Measurements from ENCODE around the gene RLBP1.
A peak's percentile ranks its signal among the peaks of the same experiment; 100 is the strongest.

Gene RLBP1

DNA sequence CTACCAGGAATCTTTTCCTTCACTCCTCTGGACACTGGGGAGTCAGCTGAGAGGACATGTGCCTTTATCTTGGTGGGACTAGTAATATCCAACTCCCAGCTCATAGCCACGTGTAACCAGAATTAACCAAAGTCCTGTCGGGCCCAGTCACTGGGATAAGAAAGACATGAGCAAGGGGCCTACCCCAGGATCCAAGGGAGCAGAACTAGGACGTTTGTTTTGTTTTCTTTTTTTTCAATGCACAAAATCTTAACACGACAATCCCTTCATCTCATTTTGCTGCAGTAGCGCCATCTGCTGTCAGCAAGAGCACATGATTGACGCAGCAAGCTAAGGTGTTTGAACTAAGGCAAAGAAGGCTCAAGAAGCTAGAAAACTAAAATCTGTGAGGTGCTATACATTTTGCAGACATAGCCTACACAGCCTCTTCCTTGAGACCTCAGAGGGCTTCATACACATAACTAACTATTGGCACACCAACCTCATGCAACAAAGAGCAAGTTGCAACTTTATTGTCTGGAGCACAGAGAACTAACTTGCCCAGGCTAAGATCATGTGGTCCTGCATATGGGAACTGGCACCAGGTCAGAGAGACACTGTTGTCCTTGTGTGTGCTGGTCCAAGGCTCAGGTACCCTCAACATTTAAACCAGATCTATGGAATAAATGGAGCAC is 43.6 kb downstream of the RLBP1 start:
- DNase-seq = peak; percentile 77

DNA sequence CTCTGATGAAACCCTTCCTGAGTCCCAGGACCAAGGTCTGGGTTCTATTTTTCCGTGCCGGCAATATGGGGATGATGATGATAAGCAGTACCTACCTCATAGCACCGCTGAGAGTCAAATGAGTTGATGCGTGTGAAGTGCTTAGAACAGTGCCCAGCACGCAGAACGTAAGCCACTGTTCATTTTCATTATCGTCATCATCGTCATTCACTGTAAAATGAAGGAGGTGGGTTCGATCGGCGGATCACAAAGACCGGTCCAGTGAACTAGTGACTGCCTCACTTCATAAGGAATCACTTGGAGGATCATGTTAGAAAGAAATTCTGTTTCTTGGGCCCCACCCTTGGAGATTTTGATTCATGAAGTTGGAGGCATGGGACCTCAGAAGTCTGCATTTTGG is 44.3 kb downstream of the RLBP1 start:
- DNase-seq = no peak

DNA sequence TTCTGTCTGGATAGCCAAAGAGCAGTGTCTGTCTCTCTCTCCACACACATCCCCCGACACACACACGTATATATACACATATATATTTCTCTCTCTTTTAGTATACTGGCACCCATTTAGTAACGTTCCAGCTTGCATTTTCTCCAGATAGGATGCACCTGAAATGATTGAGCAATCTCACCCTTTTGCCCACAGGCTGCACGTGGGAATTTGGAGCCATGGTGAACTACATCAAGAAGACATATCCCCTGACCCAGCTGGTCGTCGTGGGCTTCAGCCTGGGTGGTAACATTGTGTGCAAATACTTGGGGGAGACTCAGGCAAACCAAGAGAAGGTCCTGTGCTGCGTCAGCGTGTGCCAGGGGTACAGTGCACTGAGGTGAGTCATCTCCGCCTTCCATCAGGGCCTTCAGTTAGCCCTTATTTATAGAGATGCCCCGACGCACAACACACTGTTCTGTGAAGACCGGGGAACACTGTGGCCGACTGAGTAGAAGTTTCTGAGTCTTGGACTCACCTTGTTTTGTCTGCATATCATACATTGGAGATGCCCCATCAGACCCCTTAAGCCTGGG is 45.7 kb downstream of the RLBP1 start:
- no peak for DNase-seq

DNA sequence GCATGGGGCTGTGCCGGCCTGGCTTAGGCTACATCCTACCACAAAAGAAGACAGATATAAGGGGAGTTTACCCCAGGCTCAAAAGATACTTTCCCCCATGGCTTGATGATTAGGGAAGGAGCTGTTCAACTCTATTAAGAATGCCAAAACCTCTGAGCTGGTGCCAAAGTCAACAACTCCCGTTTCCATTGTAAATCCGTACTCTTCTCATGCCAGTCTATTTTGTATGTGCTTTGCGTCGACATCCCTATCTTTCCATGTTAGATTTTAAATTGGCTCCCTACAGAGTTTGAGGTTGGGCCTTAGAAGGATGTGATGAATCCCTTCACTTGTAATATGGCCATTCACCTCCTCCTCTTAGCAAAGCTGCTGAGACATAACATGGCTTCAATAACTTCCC is 46.9 kb downstream of the RLBP1 start:
- no peak for DNase-seq

DNA sequence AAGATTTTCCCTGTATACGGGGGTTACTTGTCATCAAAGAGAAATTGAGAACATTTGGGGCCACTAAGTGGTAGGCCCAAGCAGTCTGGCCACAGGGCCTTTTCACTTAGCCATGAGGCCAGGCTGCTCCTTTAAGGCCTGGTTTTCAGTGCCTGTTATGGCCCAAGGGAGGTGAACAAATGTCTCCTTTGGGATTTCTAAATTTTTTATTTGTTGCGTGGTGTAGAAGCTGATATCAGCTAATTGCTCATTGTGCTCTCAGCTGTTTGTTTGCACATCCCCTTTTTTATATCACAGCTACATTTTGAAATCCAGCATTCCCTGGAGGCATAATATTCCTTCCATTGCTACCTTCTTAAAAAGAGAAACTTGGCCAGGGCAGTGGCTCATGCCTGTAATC is 48.5 kb downstream of the RLBP1 start:
- DNase-seq = no peak

DNA sequence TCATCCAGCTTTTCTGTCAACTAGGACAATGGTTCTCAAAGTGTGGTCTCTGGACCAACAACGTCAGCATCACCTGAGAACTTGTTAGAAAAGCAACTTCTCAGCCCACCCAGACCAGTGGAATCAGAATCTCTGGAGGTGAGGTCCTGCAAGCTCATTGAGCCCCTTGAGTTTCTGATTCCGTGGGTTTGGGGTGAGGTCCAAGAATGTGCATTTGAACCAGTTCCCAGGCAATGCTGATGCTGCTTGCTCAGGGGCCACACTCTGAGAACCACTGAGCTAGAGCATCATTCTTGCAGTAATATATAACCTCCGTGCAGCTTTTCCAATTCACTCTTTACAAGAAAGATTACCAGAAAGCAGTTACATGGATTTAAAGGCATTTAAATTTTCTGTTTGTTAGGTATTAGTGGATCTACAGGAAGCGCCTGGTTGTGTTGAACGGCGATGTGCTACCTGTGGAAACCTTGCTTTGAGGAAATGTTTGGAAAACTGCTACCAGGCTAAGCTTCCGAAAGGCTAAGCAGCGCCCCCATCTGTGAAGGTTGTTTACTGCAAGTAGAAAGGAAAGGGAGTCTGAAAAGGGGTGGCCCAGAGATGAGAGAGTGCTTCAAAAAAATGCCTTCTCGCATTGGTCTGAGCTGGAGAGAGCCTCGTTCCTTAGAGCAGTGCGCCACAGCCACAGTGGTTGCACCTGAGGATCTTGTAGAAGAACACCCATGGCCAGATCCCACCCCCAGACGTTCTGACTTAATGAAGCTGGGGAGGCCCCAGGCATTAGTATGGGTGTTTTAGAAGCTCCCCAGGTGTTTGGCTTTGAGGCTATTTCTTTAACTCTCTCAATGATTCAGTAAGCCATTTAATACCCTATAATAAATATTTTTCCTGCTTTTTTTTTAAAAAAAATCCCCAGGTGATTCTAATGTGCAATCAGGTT is 50.0 kb downstream of the RLBP1 start:
- peak; percentile 61 for DNase-seq

DNA sequence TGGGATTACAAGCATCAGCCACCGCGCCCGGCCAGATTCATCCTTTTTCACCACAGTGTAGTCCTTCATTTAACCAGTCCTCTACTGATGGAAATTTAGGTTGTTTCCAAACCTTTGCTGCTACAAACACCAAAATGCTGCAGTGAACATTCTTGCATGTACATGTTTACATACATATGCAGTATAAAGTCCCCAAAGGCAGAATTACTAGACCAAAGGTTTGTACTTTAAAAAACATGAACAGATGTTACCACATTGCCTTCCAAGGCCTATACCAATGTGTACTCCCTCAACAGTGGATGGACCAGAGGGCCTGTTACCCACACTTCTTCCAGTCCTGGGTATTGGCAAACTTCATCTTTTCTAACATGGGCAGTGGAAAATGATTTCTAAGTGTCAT is 51.0 kb downstream of the RLBP1 start:
- no peak for DNase-seq

DNA sequence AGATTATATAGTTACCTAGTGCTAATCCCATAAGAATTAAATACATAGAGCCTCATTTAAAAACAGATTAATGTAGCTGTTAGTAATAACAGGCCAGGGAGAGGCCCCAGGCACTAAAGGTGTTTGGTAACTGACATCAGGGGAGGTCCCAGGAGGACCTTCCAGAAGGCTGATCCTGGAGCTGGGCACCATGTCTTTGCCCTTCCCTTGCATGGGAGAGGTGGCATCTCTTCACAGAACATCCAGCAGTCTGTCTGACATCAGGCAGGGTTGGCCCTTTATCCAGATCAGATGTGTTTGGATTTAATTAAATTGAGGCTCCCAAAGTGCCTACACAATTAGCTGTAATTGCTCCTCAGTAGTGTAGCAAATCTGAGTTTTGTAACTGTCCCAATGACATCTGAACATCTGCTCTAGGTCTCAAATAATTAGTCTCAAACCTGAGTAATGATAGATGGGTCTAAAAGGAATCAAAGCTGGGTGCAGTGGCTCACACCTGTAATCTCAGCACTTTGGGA is 53.0 kb downstream of the RLBP1 start:
- no peak for DNase-seq

DNA sequence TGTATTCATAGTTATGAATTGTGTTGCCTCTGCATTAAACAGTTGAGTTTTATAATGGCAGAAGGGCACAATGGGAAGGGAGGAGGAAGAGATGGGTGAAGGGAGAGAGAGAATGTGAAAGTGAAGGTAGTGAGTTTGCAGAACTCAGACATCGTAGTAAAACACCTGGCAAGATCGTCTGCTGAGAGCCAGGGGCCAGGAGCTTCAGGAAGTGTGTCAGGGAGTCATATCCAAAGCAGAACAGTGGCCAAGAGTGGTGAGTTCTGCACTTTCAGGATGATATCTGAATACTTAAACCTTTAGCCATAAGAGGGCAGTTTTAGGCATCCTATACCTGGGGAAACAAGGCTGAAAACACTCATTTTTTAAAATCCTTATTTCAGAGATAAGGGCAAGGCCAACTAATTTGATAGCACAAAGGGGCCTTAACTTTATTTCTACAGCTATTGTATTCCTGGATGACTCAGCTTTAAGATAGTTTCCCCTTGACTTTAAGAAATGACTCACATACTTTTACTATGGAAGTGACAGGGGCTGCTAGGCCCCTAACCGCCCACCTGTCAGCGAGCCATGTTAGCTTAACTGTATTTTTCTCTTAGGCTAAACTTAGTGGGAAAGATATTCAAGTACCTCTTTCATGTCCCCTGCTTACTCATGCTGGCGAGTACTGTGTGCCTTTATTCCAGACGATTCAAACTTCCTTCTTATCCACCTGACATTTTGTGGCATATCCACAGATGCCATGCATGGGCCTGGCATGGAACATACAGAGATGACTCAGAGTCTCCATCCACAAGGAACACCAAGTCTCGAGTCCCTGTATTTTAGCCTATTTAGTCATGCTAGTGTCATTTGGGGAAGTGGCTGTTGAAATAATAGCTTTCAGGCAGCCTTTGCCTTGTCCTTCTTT is 53.9 kb downstream of the RLBP1 start:
- DNase-seq = peak; percentile 80

DNA sequence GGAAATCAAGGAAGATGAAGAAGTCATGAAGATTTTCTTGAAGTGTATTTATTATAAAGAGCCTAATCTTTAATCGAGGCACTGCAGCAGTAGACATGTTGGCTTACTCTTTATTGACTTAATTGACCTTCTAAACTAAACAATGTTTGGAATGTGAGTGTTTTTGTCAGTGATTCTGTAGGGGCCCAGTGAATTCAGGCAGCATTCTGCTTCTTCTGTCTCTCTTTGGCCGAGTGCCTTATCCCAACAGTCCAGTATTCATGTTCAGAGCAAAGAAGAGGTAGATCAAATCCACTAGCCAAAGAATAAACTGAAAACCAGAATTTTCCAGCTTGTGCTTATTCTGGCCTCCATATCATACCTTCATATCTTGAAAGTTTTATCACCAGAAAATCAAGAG is 55.7 kb downstream of the RLBP1 start:
- DNase-seq = no peak

DNA sequence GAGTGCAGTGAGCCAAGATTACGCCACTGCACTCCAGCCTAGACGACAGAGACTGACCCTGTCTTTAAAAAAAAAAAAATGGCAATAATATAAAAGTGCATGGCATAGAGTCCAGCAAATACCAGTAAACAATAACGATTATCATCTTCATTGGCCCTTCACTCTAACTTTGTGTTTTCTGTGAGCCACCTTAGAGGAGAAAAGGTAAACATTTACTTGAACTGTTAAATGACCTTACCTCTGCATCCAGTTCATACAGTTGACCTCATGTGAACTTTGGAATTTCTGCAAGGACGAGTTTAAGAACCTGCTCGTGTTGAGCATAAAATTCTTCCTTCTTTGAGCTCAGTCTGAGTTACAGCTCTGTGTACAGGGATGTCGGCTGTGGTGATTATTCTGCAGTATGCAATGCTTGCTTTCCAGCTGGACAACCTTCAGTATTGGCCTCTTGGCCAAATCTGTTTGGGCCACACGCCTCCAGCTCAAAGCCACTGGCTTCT is 56.6 kb downstream of the RLBP1 start:
- no peak for DNase-seq

DNA sequence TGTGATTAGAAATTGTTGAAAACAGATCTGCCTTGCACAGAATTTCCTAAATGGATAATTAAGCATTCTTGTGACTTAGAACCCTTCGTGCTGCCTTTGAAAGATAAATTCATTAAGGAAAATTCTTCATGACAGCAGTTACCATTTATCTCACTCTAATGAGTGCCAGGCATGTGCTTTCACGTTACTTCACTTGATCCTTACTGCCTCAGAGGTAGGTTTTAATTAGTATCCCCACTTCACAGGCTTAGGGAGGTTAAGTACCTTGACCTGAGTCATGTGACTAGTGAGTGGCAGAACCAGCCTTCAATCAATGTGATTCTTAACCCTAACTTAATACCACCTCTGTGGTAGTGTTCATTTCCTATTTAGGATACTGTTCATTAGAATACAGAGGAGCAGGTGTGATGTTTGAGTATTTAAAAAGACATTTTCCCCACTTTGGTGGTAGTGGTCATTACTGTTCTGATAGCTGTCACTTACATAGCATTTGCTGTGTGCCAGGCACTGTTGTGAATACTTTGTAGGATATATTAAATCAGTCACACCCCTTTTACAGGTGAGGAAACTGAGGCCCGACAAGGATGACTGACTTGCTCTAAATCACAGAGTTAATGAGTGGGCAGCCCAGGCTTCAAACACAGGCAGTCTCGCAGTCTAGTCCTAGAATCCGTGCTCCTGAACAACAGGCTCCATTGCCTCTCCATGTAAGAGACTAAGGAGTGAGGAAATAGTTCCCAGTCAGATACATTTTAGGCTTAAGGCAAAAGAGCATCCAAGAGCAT is 57.9 kb downstream of the RLBP1 start:
- DNase-seq = no peak

DNA sequence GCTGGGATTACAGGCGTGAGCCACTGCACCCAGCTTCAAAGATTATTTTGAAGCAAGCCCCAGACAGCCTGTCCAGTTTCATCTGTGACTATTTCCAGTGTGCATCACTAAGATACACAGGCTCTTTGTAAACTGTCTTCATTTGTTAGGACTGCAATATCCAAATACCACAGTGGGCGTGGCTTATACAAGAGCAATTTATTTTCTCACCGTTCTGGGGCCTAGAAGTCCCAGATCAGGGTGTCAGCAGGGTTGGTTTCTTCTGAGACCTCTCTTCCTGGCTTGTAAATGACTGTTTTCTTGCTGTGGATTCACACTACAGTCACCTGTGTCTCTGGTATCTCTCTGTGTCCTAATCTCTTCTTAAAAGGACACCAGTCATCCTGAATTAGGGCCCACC is 59.7 kb downstream of the RLBP1 start:
- no peak for DNase-seq
